Osteoblast (primary cell): ENCODE data around the gene DLGAP1. TPM values are rescaled to one million over a fixed set of nuclear protein-coding genes. Genes with fewer than 3 reads are reported as not detected.

ENCODE experiments used
- DNase-seq: peaks from one replicate; pipeline ENCODE4 v3.0.0; 2011; ENCODE audit warnings: low spot score, mixed read lengths; ENCODE audit not compliant: insufficient read length; ENCODE audit errors: missing footprints
- H2AFZ ChIP-seq: 2 replicates; pipeline ENCODE4 v1.6.0; 2011; ENCODE audit warnings: mild to moderate bottlenecking, low read length
- H3K27ac ChIP-seq: 2 replicates; pipeline ENCODE4 v1.5.1; 2011; ENCODE audit warnings: mild to moderate bottlenecking, low read depth, low read length, moderate library complexity
- H3K27me3 ChIP-seq: 2 replicates; pipeline ENCODE4 v1.6.0; 2012; ENCODE audit warnings: mild to moderate bottlenecking, control low read depth, inconsistent platforms, low read length, moderate library complexity; ENCODE audit not compliant: insufficient read depth
- H3K36me3 ChIP-seq: 2 replicates; pipeline ENCODE4 v1.5.1; 2011; ENCODE audit warnings: mild to moderate bottlenecking, low read length, control low read depth, moderate library complexity; ENCODE audit not compliant: insufficient read depth
- H3K4me1 ChIP-seq: 2 replicates; pipeline ENCODE4 v1.5.1; 2011; ENCODE audit warnings: mild to moderate bottlenecking, low read length, control low read depth, moderate library complexity; ENCODE audit not compliant: insufficient read depth
- H3K4me2 ChIP-seq: 2 replicates; pipeline ENCODE4 v1.6.0; 2011; ENCODE audit warnings: mild to moderate bottlenecking, low read length; ENCODE audit not compliant: insufficient read depth
- H3K4me3 ChIP-seq: fragments of 200-600 bp; sonication (generic); 3 replicates; pipeline ENCODE4 v1.5.1; 2012; ENCODE audit warnings: mild to moderate bottlenecking, low read length, inconsistent platforms; ENCODE audit not compliant: insufficient read depth
- H3K79me2 ChIP-seq: 2 replicates; pipeline ENCODE4 v1.6.0; 2012; ENCODE audit warnings: mild to moderate bottlenecking, low read length, control low read depth, inconsistent platforms; ENCODE audit not compliant: insufficient read depth
- H3K9me3 ChIP-seq: 2 replicates; pipeline ENCODE4 v1.5.1; 2011; ENCODE audit warnings: low read depth, low read length, control low read depth
- H4K20me1 ChIP-seq: 2 replicates; pipeline ENCODE4 v1.6.0; 2012; ENCODE audit warnings: mild to moderate bottlenecking, low read length, control low read depth; ENCODE audit not compliant: insufficient read depth
- CTCF ChIP-seq: IDR thresholded peaks from 2 replicates; pipeline ENCODE4 v1.5.1; 2011; ENCODE audit warnings: mild to moderate bottlenecking, low read depth, low read length, moderate library complexity; ENCODE audit errors: extremely low read depth
- total RNA-seq: library from RNA; depleted of rRNA; stranded (reverse); fragments of >200 nt; gene quantifications from 2 replicates; pipeline ENCODE4 v1.2.3, GENCODE V29; 2012

Gene DLGAP1
- total RNA-seq, 1 donor, result not detected

DNA sequence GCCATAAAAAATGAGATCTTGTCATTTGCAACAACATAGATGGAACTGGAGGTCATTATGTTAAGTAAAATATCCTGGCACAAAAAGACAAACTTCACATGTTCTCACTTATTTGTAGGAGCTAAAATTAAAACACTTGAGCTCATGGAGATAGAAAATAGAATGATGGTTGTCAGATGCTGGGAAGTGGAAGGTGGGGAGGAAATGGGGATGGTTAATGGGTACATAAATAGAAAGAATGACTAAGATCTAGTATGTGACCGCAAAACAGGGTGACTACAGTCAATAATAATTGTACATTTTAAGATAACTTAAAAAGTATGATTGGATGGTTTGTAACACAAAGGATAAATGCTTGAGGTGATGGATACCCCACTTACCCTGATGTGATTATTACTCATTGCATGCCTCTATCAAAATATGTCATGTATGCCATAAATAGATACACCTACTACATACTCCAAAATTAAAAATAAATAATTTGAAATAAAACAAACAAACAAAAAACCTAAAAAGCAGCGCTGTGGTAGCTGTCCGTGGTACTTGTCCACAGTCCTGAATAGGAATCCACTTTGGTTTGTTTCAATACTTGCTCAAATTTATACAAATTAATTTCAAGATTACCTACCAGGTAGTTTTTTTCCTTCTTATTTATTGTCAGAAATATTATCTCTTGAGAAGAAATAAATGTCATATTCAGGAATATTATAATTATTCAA, 224.5 kb downstream of the DLGAP1 start:
- TF ChIP-seq CTCF, result no peak
- no peaks in the 10 kb centered on the region for H3K4me1 ChIP-seq
- no peaks in the 10 kb centered on the region for H3K27me3 ChIP-seq
- H3K36me3 ChIP-seq, result no peaks in the 10 kb centered on the region
- peaks cover 3% of the 10 kb centered on the region for H3K9me3 ChIP-seq
- H3K4me2 ChIP-seq, result no peak overlapping the region
- no peaks in the 10 kb centered on the region for H3K79me2 ChIP-seq
- no peak overlapping the region for H3K27ac ChIP-seq
- no peaks in the 10 kb centered on the region for H4K20me1 ChIP-seq
- no peak for DNase-seq
- H2AFZ ChIP-seq, result no peak overlapping the region
- H3K4me3 ChIP-seq, result no peak overlapping the region

DNA sequence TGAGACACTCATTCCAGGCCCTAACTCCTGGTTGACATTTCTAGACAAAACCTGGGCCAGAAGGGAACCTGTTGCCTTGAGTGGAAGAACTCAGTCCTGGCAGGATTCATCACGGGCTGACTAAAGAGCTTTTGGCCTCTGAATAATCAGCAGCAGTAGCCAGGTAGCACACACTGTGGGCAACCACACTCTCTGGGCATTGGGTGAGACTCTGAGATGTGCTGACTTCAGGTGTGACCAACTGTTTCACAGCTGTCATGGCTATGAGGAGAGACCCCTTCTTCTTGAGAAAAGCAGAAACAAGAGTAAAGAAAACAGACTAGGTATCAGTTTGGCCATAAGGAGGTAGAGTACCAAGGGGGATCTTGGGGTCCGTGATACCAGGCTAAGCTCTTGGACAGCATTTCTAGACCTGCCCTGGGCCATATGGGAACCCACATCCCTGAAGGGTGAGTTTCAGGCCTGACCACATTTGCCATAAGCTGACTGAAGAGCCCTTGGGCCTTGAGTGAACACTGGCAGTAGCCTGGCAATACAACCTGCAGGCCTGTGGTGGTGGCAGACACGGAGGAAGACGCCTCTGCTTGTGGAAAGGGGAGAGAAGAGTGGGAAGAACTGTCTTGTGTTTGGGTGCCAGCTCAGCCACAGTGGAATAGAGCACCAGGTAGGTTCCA, 230.9 kb downstream of the DLGAP1 start:
- Histone ChIP-seq H3K4me2 (no peak overlapping the region), H2AFZ (no peak overlapping the region), H3K36me3 (no peaks in the 10 kb centered on the region), H3K4me3 (no peak overlapping the region), H3K27me3 (no peaks in the 10 kb centered on the region), H4K20me1 (no peaks in the 10 kb centered on the region), H3K9me3 (no peaks in the 10 kb centered on the region), H3K79me2 (no peaks in the 10 kb centered on the region), H3K27ac (no peak overlapping the region), H3K4me1 (no peaks in the 10 kb centered on the region)
- DNase-seq, result no peak
- no peak for TF ChIP-seq CTCF

GRCh38 chr18:4211111-4211837, 243.8 kb downstream of the DLGAP1 start:
- Histone ChIP-seq H3K79me2 (no peaks in the 10 kb centered on the region), H3K4me2 (no peak overlapping the region), H3K27me3 (no peaks in the 10 kb centered on the region), H3K9me3 (peaks cover 3% of the 10 kb centered on the region), H2AFZ (no peak overlapping the region), H4K20me1 (no peaks in the 10 kb centered on the region), H3K4me3 (no peak overlapping the region), H3K27ac (no peak overlapping the region), H3K36me3 (no peaks in the 10 kb centered on the region), H3K4me1 (no peaks in the 10 kb centered on the region)
- TF ChIP-seq CTCF, result no peak
- no peak for DNase-seq

- Histone ChIP-seq H3K79me2 (no peaks in the 10 kb centered on the region), H2AFZ (no peak overlapping the region), H4K20me1 (no peaks in the 10 kb centered on the region), H3K4me3 (no peak overlapping the region), H3K36me3 (no peaks in the 10 kb centered on the region), H3K27ac (no peak overlapping the region), H3K4me2 (no peak overlapping the region), H3K9me3 (peaks cover 7% of the 10 kb centered on the region), H3K4me1 (no peaks in the 10 kb centered on the region), H3K27me3 (no peaks in the 10 kb centered on the region)
- no peak for TF ChIP-seq CTCF
- no peak for DNase-seq
Measured at GRCh38 chr18:4208366-4208765, 246.7 kb downstream of the DLGAP1 start.
